Measurements from ENCODE around the gene CREB5. TPM values are rescaled to one million over a fixed set of nuclear protein-coding genes. Genes with fewer than 3 reads are reported as not detected.

The CREB5 gene
- total RNA-seq, 1 donor from 2014 or later = 10.3 TPM

GRCh38 chr7:28427236-28427635 lies 14.9 kb downstream of the CREB5 start:
- Histone ChIP-seq H3K27ac (no peak overlapping the region), H3K9me3 (no peaks in the 10 kb centered on the region), H3K4me3 (no peak overlapping the region), H3K27me3 (ENCODE audit: low read depth) (no peaks in the 10 kb centered on the region), H3K4me1 (no peaks in the 10 kb centered on the region), H3K36me3 (no peaks in the 10 kb centered on the region)
- DNase-seq (no peak), ATAC-seq (no peak)
- intact Hi-C loops (cut with DNase I) = no loop called here
- TF ChIP-seq, protein P1, sequence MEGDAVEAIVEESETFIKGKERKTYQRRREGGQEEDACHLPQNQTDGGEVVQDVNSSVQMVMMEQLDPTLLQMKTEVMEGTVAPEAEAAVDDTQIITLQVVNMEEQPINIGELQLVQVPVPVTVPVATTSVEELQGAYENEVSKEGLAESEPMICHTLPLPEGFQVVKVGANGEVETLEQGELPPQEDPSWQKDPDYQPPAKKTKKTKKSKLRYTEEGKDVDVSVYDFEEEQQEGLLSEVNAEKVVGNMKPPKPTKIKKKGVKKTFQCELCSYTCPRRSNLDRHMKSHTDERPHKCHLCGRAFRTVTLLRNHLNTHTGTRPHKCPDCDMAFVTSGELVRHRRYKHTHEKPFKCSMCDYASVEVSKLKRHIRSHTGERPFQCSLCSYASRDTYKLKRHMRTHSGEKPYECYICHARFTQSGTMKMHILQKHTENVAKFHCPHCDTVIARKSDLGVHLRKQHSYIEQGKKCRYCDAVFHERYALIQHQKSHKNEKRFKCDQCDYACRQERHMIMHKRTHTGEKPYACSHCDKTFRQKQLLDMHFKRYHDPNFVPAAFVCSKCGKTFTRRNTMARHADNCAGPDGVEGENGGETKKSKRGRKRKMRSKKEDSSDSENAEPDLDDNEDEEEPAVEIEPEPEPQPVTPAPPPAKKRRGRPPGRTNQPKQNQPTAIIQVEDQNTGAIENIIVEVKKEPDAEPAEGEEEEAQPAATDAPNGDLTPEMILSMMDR (IDR thresholded peaks at IDR 0.05) = no peak

GRCh38 chr7:28430616-28431015 lies 18.3 kb downstream of the CREB5 start:
- intact Hi-C loops (cut with DNase I) = no loop called here
- ATAC-seq = no peak

DNA sequence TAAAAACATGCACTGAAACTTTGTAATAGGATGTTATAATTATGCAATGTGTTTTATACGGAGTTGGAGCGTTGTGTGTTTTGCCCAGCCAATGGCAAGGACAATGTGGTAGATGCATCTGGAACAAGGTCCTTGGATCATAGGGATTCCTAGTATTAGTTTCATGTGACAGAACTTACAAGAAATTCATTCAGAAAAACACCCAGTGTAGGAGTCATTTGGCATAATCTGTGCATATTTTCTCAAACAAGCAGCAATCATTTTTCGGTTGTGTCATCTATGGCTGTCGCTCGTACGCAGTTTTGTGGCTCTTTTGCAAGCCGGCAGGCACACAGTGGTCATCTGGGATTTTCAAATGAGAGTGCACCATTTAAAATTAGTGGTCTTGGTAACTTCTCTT lies 19.8 kb downstream of the CREB5 start:
- intact Hi-C loops (cut with DNase I) = no loop called here
- Histone ChIP-seq H3K4me1 (no peaks in the 10 kb centered on the region), H3K4me3 (no peak overlapping the region), H3K27me3 (ENCODE audit: low read depth) (no peaks in the 10 kb centered on the region), H3K36me3 (no peaks in the 10 kb centered on the region), H3K9me3 (no peaks in the 10 kb centered on the region), H3K27ac (no peak overlapping the region)
- TF ChIP-seq, protein P1 (IDR thresholded peaks at IDR 0.05) = no peak
- no peak for ATAC-seq
- no peak for DNase-seq

More at GRCh38 chr7:28430616-28431015, 18.3 kb downstream of the CREB5 start:
- Histone ChIP-seq H3K4me1 (no peaks in the 10 kb centered on the region), H3K27ac (no peak overlapping the region), H3K36me3 (no peaks in the 10 kb centered on the region), H3K27me3 (ENCODE audit: low read depth) (no peaks in the 10 kb centered on the region), H3K9me3 (no peaks in the 10 kb centered on the region), H3K4me3 (no peak overlapping the region)
- TF ChIP-seq, protein P1 (IDR thresholded peaks at IDR 0.05) = no peak
- DNase-seq = no peak

GRCh38 chr7:28433039-28433438 lies 20.7 kb downstream of the CREB5 start:
- DNase-seq = no peak
- H3K9me3 ChIP-seq = no peaks in the 10 kb centered on the region
- H3K4me3 ChIP-seq = no peak overlapping the region
- intact Hi-C loops (cut with DNase I) = no loop called here
- TF ChIP-seq, protein P1 (IDR thresholded peaks at IDR 0.05) = no peak
- no peaks in the 10 kb centered on the region for H3K27me3 ChIP-seq (ENCODE audit: low read depth)
- ATAC-seq = no peak
- no peaks in the 10 kb centered on the region for H3K36me3 ChIP-seq
- H3K27ac ChIP-seq = no peak overlapping the region
- H3K4me1 ChIP-seq = no peaks in the 10 kb centered on the region

- H3K4me1 ChIP-seq = no peaks in the 10 kb centered on the region
- TF ChIP-seq, protein P1 (IDR thresholded peaks at IDR 0.05) = no peak
- no peak for DNase-seq
- intact Hi-C loops (cut with DNase I) = no loop called here
- no peaks in the 10 kb centered on the region for H3K27me3 ChIP-seq (ENCODE audit: low read depth)
- H3K36me3 ChIP-seq = no peaks in the 10 kb centered on the region
- no peak for ATAC-seq
- no peaks in the 10 kb centered on the region for H3K9me3 ChIP-seq
- H3K4me3 ChIP-seq = no peak overlapping the region
- no peak overlapping the region for H3K27ac ChIP-seq
These were observed 21.4 kb downstream of the CREB5 start for GRCh38 chr7:28433699-28434219.

GRCh38 chr7:28434510-28434909 lies 22.2 kb downstream of the CREB5 start:
- H3K36me3 ChIP-seq = no peaks in the 10 kb centered on the region
- ATAC-seq = no peak
- TF ChIP-seq, protein P1 (IDR thresholded peaks at IDR 0.05) = no peak
- H3K4me1 ChIP-seq = no peaks in the 10 kb centered on the region
- no peaks in the 10 kb centered on the region for H3K9me3 ChIP-seq
- no peak overlapping the region for H3K27ac ChIP-seq
- no peak overlapping the region for H3K4me3 ChIP-seq
- H3K27me3 ChIP-seq (ENCODE audit: low read depth) = no peaks in the 10 kb centered on the region
- intact Hi-C loops (cut with DNase I) = no loop called here
- no peak for DNase-seq

Measured in lower lobe of right lung (tissue), 2 donors.